CD4-positive, alpha-beta T cell treated with Interleukin-12 subunit alpha and Interleukin-12 subunit beta, for 1 hour (primary cell): ENCODE measurements around the gene CBL.

Experiments
- DNase-seq: peaks from one replicate; pipeline ENCODE4 v3.0.0-alpha.2; 2020

CBL gene

DNA sequence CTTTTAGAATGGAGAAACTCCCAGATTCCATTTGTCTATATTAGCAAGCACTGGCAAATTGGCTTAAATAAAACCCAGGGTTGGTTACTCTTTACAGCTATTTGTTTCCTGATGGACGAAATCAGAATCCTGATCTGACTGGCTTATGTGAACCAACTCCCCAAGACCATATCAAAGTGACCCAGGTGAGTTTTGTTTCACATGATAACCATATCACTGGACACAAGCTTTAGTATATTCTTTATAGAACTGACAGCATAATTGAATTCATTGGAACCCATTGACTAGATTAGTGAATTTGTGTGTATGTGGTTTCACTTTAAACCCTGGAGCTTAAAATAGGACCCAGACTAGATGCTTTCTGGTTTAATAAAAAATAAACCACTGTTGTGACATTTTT, 71.5 kb downstream of the CBL start:
- DNase-seq: no peak

DNA sequence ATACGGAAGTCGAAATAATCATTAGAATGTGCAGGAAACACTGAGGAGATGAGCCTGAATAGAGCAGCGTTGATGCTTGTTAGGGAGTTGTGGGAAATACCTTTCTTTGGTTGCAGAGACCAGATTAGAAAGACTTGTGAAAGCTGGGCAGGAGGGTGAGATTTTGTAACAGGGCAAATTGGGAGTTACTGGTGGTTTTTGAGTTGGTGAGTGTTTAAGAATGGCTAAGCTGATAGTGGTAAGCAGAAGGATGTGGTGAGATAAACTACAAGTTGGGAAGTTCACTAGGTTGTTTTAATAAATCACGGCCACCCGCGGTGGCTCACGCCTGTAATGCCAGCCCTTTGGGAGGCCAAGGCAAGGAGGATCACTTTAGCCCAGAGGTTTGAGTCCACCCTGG, 76.4 kb downstream of the CBL start:
- no peak for DNase-seq

DNA sequence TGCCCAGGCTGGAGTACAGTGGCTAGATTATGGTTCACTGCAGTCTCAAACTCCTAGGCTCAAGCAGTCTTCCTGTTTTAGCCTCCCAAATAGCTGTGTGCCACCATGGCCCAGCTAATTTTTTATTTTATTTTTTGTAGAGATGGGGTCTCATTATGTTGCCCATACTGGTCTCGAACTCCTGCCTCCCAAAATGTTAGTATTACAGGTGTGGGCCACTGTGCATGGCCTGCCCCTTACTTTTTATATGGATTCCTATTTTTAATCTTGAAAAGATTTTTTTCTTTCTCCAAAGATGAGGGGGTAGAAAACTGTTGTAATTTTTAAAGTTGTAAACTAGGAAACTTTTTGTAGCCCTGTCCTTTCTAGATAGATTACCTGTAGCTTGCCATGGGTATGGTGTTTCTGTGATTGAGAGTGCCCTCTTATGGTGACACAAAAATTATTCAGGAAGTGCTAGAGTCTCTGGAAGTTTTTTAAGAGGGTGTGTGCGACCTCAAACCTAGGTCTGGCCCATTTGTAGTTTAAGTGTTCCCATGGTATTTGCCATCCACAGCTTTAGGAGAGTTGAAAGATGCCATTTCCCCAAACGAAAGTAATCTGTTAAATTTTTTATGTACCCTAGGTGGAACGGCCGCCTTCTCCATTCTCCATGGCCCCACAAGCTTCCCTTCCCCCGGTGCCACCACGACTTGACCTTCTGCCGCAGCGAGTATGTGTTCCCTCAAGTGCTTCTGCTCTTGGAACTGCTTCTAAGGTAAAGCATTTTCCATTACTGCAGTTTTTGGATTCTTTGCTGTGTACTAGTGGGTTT, 78.4 kb downstream of the CBL start:
- DNase-seq: peak; percentile 72

DNA sequence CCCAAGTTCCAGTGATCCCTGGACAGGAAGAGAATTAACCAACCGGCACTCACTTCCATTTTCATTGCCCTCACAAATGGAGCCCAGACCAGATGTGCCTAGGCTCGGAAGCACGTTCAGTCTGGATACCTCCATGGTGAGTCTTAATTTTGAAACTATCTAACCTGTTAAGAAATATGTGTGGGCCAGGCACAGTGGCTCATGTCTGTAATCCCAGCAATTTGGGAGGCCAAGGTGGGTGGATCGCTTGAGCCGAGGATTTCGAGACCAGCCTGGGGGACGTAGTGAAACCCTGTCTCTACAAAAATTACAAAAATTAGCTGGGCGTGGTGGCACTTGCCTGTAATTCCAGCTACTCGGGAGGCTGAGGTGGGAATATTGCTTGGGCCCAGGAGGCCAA, 79.3 kb downstream of the CBL start:
- DNase-seq: no peak

DNA sequence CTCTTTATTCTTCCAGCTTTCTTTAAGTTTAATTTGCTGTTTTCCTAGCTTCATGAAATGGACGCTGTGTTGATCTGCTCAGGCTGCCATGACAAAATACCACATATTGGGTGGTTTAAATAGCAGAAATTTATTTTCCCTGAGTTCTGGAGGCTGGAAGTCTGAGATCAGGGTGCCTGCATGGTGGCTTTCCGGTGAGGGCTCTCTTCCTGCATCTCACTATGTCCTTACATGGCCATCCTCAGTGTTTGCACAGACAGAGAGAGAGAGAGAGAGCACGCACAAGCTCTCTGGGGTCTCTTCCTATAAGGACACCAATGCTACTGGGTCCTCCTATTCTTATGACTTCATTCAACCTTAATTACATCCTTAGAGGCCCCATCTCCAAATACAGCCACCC, 82.1 kb downstream of the CBL start:
- no peak for DNase-seq

DNA sequence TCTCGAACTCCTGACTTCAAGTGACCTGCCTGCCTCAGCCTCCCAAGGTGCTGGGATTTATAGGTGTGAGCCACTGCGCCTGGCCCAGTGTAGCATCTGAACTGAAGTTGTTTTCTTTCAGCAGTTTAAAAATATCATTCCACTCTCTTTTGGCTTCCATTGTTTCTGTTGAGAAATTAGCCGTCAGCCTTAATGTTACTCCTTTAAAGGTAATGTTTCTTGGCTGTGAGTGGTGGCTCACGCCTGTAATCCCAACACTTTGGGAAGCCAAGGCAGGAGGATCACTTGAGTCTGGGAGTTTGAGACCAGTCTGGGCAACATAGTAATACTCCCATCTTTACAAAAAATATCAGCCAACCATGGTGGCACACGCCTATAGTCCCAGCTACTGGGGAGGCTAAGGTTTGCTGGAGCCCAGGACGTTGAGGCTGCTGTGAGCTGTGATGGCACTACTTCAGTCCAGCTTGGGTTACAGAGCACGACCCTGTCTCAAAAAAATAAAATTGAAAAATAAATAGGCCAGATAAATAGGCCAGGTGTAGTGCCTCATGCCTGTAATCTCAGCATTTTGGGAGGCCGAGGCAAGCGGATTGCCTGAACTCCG, 84.9 kb downstream of the CBL start:
- DNase-seq: no peak

DNA sequence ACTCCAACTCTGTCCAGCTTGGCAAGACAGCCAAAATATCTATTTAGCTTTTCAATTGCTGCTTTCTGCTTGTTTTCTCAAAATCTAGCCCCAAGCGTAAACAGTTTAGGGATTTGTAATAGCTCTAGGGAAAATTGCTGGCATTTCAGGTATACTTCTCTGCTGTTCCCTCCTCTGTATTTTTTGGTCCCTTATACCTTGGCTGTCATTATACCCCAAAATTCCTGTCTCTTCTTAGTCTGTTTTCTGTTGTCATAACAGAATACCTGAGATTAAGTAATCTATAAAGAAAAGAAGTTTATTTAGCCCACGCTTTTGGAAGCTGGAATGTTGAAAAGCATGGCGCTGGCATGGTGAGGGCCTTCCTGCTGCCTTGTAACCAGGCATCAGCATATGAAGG, 87.3 kb downstream of the CBL start:
- DNase-seq: no peak

DNA sequence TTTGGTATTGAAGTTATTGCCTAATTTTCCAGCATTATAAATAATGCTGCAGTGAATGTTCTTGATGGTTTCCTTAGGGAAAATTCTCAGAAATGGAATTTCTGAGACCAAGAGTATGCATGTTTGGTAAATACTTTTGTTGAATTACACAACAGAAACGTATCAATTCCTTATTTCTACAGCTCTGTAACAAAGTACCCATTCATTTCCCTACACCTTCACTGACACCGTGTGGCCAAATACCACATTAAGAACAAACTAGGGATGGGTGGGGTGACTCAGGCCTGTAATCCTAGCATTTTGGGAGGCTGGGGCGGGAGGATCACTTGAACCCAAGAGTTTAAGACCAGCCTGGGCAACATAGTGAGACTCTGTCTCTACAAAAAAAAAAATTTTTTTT, 89.0 kb downstream of the CBL start:
- DNase-seq: no peak

DNA sequence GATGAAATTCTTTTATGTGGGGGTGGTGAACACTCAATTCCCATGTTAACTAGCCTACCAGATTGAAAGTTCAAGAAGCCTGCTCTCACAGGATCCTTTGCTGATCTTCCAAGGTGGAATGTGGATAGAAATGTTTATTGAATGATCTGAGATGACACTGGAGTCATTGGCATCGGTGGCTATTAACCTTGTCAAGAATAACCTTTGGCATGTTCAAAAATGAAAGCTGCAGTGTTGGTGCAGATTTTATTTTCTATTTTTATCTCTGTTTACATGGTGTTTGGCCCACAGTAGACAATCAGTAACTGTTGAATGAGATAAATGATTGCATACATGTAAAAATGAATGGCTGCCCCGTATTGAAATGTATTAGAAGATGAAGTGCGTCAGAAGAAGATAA, 91.8 kb downstream of the CBL start:
- no peak for DNase-seq

DNA sequence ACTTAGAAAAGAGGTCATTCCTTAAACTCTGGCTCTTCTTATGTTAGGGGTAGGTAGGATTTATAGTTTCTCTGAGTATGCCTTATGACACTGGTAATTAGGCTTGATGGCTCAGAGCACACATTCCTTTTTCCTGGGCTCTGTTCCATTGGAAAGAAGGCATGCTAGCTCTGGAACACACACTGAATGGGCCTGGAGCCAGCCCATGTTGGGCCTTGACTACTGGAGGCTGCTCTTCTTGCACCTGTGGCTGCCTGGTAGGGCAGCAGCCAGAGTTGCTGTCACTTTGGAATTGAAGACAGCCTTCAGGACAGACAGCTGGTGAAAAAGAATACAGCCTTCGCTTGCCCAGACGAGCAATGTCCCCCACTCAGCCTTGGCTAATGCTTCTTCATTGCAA, 92.6 kb downstream of the CBL start:
- DNase-seq: no peak

DNA sequence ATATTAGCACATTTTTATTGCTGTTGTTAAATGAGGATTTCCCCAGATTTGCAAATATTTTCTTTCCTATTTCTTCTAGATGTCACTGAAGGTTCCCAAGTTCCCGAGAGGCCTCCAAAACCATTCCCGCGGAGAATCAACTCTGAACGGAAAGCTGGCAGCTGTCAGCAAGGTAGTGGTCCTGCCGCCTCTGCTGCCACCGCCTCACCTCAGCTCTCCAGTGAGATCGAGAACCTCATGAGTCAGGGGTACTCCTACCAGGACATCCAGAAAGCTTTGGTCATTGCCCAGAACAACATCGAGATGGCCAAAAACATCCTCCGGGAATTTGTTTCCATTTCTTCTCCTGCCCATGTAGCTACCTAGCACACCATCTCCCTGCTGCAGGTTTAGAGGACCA, 93.3 kb downstream of the CBL start:
- DNase-seq: no peak

DNA sequence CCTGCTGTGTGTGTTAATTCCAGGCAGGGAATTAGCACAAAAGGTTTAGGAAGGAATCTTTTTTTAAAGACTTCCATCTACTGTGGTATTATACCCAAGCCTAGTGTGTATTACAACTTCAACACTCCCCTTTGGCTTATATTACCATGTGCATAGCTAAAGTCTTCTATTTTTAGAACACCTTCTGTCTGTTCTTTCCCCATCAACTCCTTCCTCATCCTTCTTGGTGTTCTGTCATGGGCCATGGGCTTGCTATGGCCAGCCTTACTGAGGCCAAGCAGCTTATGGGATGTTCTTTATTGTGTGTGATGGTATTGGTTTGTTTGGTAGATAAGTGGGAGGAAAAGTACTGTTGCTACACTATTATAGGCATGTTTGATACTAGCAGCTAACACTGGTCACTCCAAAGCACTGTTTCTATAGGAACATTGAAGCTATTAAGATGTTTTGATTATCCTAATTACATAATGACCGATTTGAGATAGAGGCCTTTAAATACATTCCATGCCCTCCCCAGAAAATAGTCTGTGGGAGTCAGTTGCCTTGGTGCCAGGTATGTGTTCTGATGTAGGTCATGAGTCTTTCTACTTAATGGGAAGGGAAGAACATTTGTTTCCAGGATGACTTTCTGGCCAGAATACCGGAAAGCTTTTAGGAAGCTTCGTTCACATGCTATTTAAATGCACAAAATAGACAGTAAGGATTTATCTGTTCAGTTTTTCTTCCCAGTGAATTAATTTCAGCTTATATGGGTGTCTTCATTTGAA, 94.2 kb downstream of the CBL start:
- no peak for DNase-seq

DNA sequence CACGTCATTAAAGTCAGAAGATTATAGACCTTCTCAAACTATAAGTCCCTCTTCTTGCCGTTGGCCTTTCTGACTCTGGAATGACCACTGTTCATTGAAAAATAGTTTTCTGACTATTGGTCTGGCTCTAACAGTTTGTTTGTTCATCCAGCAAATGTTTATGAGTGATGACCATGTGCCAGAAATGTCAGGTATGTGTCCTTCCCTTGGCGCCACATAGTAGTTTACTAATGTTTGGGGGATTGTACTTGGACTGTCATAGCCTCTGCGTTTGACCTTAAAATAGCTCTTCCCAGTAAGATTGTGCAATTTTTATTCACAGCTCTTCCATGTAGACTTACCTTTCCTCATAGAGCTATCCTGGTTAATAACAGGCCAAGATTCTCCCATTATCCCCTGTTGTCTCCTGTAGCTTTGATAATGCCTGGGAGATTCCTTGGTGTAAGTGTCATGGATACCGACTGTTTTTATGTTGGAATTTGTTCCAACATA, 97.1 kb downstream of the CBL start:
- no peak for DNase-seq

DNA sequence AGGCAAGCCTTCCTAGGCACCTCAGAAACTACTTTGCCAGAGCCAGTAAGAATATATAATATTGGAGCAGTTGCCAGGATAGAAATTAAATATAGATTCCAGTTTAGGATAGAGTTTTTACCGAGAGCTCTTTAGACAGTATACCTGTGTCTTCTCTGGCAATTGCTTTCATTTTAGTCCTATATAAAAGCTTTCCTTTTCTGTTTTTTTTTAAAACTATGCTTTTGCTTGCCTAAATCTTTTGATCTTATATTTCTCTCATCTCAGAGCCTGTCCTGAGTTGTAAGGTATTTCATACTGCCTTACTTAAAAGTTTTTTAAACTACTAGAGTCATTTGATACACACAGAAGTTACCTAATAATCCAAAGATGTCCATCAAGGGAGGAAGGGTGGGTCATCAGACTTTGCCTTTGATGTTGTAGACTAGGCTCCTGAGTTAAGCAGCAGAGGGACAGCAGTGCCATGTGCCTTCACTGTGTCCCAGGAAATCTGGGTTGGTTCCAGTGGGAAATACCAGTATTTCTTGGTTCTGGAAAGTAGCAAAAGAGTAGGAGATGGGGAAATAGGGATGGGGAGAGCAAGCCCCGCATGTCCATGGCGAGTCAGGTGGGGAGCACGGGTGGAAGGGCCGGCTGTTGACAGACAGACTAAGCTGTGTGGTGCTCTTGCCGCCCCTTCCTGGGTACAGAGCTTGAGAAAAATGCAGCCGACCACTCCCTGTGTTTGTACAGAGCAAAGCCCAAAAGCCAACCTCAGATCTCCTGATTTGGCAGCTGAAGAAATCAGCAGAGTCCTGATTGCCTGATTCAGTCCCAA, 99.6 kb downstream of the CBL start:
- DNase-seq: no peak

DNA sequence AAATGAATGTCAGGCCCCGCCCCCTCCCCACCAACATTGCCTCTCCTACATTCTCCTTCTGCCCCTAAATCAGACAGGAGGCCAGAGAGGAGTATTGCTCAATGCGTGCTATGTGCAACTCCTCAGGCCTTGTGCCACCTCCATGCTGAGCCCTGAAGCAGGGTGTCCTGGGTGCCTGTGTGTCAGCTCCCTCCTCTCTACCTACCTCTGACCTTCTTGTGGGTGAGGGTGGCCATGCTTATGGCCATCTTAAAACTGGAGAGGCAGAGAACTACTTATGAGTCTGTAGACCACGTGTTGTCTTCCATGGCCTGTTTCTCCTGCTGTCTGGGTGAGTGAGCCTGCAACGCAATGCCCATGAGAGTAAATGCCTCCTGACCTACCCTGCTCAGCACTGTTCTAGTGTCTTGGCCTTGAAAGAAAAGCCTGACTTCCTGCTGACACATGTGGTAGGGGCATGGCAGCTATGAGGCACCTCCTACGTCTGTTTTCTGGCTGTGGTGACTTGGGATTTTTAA, 100.3 kb downstream of the CBL start:
- peak; percentile 26 for DNase-seq

DNA sequence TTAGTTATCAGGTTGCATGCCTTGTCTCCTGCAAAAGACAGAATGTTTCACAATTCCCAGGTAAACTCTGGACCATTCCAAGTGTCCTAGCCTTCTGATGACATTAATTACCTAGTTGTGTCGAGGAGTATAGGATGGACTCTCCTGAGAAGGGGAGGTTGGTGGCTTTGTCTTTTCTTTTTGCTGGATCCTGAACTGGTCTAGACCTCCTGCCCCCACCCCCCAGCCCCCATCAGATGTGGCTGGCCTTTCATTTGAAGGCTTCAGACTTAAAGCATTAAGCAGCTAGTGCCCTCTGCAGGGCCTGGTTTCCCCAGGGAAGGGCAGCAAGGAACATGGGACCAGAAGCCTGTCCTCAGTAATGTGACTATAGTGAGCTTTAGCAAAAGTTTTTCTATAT, 101.1 kb downstream of the CBL start:
- DNase-seq: no peak

DNA sequence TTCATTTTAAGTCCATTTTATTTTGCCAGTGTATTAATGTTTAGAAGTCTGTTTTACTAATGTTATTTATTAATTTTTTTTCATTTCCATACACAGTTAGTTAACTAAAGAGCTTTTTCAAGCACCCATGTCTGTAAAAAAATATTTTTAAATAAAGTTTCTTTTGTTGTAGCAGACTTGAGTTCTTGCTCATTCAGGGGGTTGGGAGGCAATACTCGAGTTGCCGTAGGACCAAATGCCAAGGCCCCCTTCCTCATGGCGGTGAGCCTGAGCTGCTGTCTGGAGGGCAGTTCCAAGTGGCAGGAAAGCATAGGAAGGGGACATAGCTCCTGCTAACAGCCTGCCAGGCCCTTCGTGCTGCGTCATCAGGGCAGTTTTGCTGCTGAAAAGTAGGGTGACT, 101.8 kb downstream of the CBL start:
- DNase-seq: no peak

DNA sequence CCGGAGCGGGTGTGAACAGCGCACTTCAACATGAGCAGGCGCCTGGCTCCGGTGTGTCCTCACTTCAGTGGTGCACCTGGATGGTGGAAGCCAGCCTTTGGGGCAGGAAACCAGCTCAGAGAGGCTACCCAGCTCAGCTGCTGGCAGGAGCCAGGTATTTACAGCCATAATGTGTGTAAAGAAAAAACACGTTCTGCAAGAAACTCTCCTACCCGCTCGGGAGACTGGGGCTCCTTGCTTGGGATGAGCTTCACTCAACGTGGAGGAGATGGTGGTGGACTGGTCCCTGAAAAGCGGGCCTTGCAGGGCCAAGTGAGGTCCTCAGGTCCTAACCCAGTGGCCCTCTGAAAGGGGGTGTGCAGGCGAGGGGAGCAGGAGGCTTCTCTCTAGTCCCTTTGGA, 103.3 kb downstream of the CBL start:
- no peak for DNase-seq

DNA sequence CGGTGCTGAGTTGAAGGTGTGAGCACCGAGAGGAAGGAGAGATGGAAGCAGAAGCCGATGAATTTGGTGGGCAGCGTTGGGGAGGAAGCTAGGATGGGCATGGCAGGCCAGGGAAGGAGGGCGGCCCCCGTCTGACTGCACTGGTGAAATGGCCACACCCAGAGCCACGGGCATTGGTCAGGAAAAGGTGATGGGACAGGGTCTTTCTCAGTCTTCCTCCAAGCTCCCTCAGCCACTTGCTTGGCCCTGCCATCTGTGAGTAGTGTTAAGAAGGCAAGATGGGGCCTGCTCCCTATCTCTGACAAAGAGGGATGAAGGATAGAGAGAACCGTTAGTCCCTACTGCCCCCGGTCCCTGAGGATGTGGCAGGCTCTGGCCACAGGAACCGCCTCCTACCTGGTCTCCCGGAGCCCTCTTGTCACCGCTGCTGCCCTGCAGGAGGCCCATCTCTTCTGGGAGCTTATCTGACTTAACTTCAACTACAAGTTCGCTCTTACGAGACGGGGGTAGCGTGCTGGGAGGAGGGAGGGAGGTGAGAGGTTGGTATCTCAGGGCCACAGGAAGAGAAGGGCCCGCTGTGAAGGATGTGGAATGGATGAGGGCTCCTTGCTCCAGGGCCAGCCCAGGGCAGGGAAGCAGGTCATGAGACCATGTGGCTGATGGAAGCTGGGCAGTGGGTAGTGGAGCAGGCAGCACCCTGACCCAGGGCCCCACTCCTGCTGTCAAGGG, 104.0 kb downstream of the CBL start:
- no peak for DNase-seq

DNA sequence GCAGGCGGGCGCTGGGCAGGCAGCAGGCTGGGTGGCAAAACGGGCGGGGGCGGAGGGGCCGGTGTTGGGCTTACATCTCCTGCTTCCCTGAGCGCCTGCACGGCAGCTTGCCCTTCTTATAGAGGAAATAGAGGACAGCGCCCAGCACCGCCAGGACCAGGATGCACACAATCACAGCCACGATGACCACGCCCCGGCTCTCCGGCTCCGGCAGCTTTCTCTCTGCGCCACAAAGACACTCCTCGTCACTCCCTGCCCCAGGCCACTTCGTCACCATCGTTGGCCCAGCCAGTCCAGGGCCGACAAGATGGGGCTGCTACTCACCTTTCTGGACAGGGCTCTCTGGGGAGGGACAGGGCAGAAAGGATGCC, 104.5 kb downstream of the CBL start:
- no peak for DNase-seq

DNA sequence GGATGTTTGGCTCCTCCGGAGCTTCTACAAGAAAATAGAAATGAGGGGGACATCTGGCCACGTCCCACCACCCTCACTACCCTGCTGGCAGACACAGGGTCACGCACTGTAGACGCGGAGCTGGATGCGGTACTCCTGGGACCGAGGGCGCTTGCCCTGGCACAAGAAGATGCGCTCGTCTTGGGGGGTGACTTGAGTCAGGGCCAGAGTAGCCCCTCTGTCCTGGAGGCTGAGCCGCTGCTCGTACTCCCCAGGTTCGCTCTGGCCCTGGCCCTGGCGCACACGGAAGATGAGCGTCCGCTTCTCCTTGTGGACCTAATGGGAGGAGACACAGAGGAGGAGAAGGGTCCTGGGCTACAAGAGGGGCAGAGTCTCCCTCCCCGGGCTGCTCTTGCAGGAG, 108.6 kb downstream of the CBL start:
- DNase-seq: no peak
